Endothelial cell of umbilical vein (primary cell): ENCODE measurements around the gene KCNN1.

Source experiments
- CTCF ChIP-seq, 2 donors: IDR thresholded peaks; 1 replicate in 1 of 2; 2 replicates in 1 of 2; pipeline ENCODE4 v1.5.1; 2011; ENCODE audit warnings: low read length in 2 of 2, mild to moderate bottlenecking in 2 of 2, moderate library complexity in 2 of 2, control low read depth in 1 of 2, inconsistent platforms in 1 of 2, low read depth in 1 of 2; ENCODE audit not compliant: insufficient read depth in 1 of 2; ENCODE audit errors: extremely low read depth in 1 of 2
- EZH2 ChIP-seq: IDR thresholded peaks from 2 replicates; pipeline ENCODE4 v1.6.1; 2012; ENCODE audit warnings: borderline replicate concordance, low read depth, mild to moderate bottlenecking, moderate library complexity, low read length, inconsistent platforms; ENCODE audit not compliant: severe bottlenecking
- GATA2 ChIP-seq: IDR thresholded peaks from 2 replicates; pipeline ENCODE4 v1.7.0; 2011; ENCODE audit warnings: low read depth, mild to moderate bottlenecking, moderate library complexity, mixed read lengths, low read length; ENCODE audit not compliant: insufficient read length, insufficient read depth
- JUN ChIP-seq: IDR thresholded peaks from 2 replicates; pipeline ENCODE4 v1.6.1; 2011; ENCODE audit warnings: borderline replicate concordance, low read depth; ENCODE audit not compliant: insufficient read length, insufficient read depth
- MAX ChIP-seq: IDR thresholded peaks from 2 replicates; pipeline ENCODE4 v1.6.1; 2011; ENCODE audit not compliant: insufficient read depth, insufficient read length
- POLR2A ChIP-seq: IDR thresholded peaks from 2 replicates; pipeline ENCODE4 v1.6.1; 2012; ENCODE audit warnings: low read depth, mild to moderate bottlenecking, control low read depth, low read length
- POLR2AphosphoS5 ChIP-seq: IDR thresholded peaks from 2 replicates; pipeline ENCODE4 v1.6.1; 2012; ENCODE audit warnings: low read depth, mild to moderate bottlenecking, control low read depth, low read length, moderate library complexity; ENCODE audit not compliant: insufficient read depth

- no peak for TF ChIP-seq JUN
- TF ChIP-seq CTCF (IDR thresholded peaks at IDR 0.05; ENCODE audit: extremely low read depth in 1 of 2, insufficient read depth in 1 of 2, low read depth in 1 of 2, low read length in 2 of 2) = no peak
- no peak for TF ChIP-seq GATA2
- TF ChIP-seq MAX = no peak
- TF ChIP-seq POLR2A = no peak
- no peak for TF ChIP-seq POLR2AphosphoS5
- peak; percentile 23 for TF ChIP-seq EZH2
Measured at GRCh38 chr19:17966550-17967256, at the start of gene KCNN1.
